SK-N-SH treated with all-trans-retinoic acid at 6 μM for 48 hours (cell line): ENCODE results near the gene ALOX12B.

Experiments
- ATAC-seq: fragments of 200-7000 bp; cut with Tn5 transposase; 3 replicates; pipeline ENCODE4 v1.9.1; 2020; ENCODE audit warnings: mild to moderate bottlenecking, moderate library complexity
- ARNTL ChIP-seq: fragments of 450-650 bp; formaldehyde crosslinking; IDR thresholded peaks from 2 replicates; pipeline ENCODE4 v1.5.0; 2020; ENCODE audit warnings: low read depth, mild to moderate bottlenecking, moderate library complexity, borderline replicate concordance
- BACH2 ChIP-seq: fragments of 250-450 bp; sonication (Bioruptor Pico); IDR thresholded peaks from 2 replicates; pipeline ENCODE4 v1.9.0; 2021; ENCODE audit warnings: mild to moderate bottlenecking, borderline replicate concordance
- CREB5 ChIP-seq: fragments of 250-450 bp; sonication (Bioruptor Pico); IDR thresholded peaks from 2 replicates; pipeline ENCODE4 v1.5.1; 2020; ENCODE audit warnings: low read depth, mild to moderate bottlenecking, moderate library complexity
- CSDC2 ChIP-seq: fragments of 250-450 bp; sonication (Bioruptor Pico); IDR thresholded peaks from 2 replicates; pipeline ENCODE4 v1.5.0; 2020; ENCODE audit warnings: mild to moderate bottlenecking, moderate library complexity
- CSRNP3 ChIP-seq: fragments of 250-450 bp; sonication (Bioruptor Pico); IDR thresholded peaks from 2 replicates; pipeline ENCODE4 v1.5.1; 2021; ENCODE audit warnings: mild to moderate bottlenecking, moderate library complexity
- ESRRG ChIP-seq: fragments of 250-450 bp; sonication (Bioruptor Pico); IDR thresholded peaks from 2 replicates; pipeline ENCODE4 v1.6.1; 2021; ENCODE audit warnings: mild to moderate bottlenecking
- GLIS3 ChIP-seq: fragments of 250-450 bp; sonication (Bioruptor Pico); IDR thresholded peaks from 2 replicates; pipeline ENCODE4 v1.5.0; 2020; ENCODE audit warnings: mild to moderate bottlenecking, moderate library complexity
- ISL1 ChIP-seq: fragments of 250-450 bp; sonication (Bioruptor Pico); IDR thresholded peaks from 2 replicates; pipeline ENCODE4 v2.1.2; 2022; ENCODE audit warnings: mild to moderate bottlenecking, moderate library complexity
- OSR1 ChIP-seq: fragments of 250-450 bp; sonication (Bioruptor Pico); IDR thresholded peaks from 2 replicates; pipeline ENCODE4 v1.8.0; 2022; ENCODE audit warnings: moderate library complexity, mild to moderate bottlenecking, inconsistent platforms
- PATZ1 ChIP-seq: fragments of 250-450 bp; sonication (Bioruptor Pico); IDR thresholded peaks from 2 replicates; pipeline ENCODE4 v1.8.0; 2020; ENCODE audit warnings: mild to moderate bottlenecking, moderate library complexity, borderline replicate concordance
- POU6F1 ChIP-seq: fragments of 250-450 bp; sonication (Bioruptor Pico); IDR thresholded peaks from 2 replicates; pipeline ENCODE4 v1.8.0; 2021; ENCODE audit warnings: low read depth, mild to moderate bottlenecking, moderate library complexity, borderline replicate concordance
- PPARA ChIP-seq: fragments of 250-450 bp; sonication (Bioruptor Pico); IDR thresholded peaks from 2 replicates; pipeline ENCODE4 v1.5.0; 2020; ENCODE audit warnings: mild to moderate bottlenecking, borderline replicate concordance
- SNAI2 ChIP-seq: fragments of 250-450 bp; sonication (Bioruptor Pico); IDR thresholded peaks from 2 replicates; pipeline ENCODE4 v1.5.0; 2020; ENCODE audit warnings: mild to moderate bottlenecking, moderate library complexity
- TCF4 ChIP-seq: fragments of 250-450 bp; sonication (Bioruptor Pico); IDR thresholded peaks from 2 replicates; pipeline ENCODE4 v1.8.0; 2021; ENCODE audit warnings: mild to moderate bottlenecking, moderate library complexity, borderline replicate concordance
- TOX ChIP-seq: fragments of 250-450 bp; sonication (Bioruptor Pico); IDR thresholded peaks from 2 replicates; pipeline ENCODE4 v1.8.0; 2021; ENCODE audit warnings: mild to moderate bottlenecking, moderate library complexity, borderline replicate concordance
- TSHZ2 ChIP-seq: fragments of 250-450 bp; sonication (Bioruptor Pico); IDR thresholded peaks from 2 replicates; pipeline ENCODE4 v1.5.0; 2020; ENCODE audit warnings: mild to moderate bottlenecking, moderate library complexity
- ZC3H10 ChIP-seq: fragments of 250-450 bp; sonication (Bioruptor Pico); IDR thresholded peaks from 2 replicates; pipeline ENCODE4 v1.5.1; 2021; ENCODE audit warnings: mild to moderate bottlenecking, moderate library complexity
- ZFP30 ChIP-seq: fragments of 450-650 bp; formaldehyde crosslinking; IDR thresholded peaks from 2 replicates; pipeline ENCODE4 v1.5.0; 2022; ENCODE audit warnings: mild to moderate bottlenecking, moderate library complexity
- ZNF565 ChIP-seq: fragments of 450-650 bp; formaldehyde crosslinking; conservative IDR thresholded peaks from 2 replicates; pipeline ENCODE4 v1.5.0; 2020; ENCODE audit warnings: low read depth, mild to moderate bottlenecking, moderate library complexity
- ZNF70 ChIP-seq: fragments of 450-650 bp; formaldehyde crosslinking; IDR thresholded peaks from 2 replicates; pipeline ENCODE4 v1.5.0; 2020; ENCODE audit warnings: mild to moderate bottlenecking, moderate library complexity
- ZNF8 ChIP-seq: fragments of 450-650 bp; formaldehyde crosslinking; IDR thresholded peaks from 2 replicates; pipeline ENCODE4 v1.5.0; 2020; ENCODE audit warnings: mild to moderate bottlenecking, moderate library complexity

Gene ALOX12B

GRCh38 chr17:8087952-8088230, 375 bp upstream of the ALOX12B start (continued):
- no peak for TF ChIP-seq OSR1 (CRISPR knock-in tag)
- TF ChIP-seq TCF4 (CRISPR knock-in tag): no peak
- TF ChIP-seq TOX (CRISPR knock-in tag): no peak
- no peak for TF ChIP-seq CSDC2 (CRISPR knock-in tag)
- TF ChIP-seq ARNTL (CRISPR knock-in tag): no peak
- no peak for TF ChIP-seq CREB5 (CRISPR knock-in tag)

- TF ChIP-seq ESRRG (CRISPR knock-in tag) (no peak), ZC3H10 (no peak), ZFP30 (CRISPR knock-in tag) (no peak), POU6F1 (CRISPR knock-in tag) (no peak), ZNF70 (CRISPR knock-in tag) (no peak), PATZ1 (CRISPR knock-in tag) (no peak), CSDC2 (CRISPR knock-in tag) (no peak), ZNF8 (no peak), ZNF565 (CRISPR knock-in tag) (no peak), CREB5 (CRISPR knock-in tag) (no peak), ISL1 (CRISPR knock-in tag) (no peak), TOX (CRISPR knock-in tag) (no peak), OSR1 (CRISPR knock-in tag) (no peak), SNAI2 (CRISPR knock-in tag) (no peak), TCF4 (CRISPR knock-in tag) (no peak), TSHZ2 (CRISPR knock-in tag) (no peak), PPARA (no peak), CSRNP3 (CRISPR knock-in tag) (no peak)
- TF ChIP-seq, all 23 proteins: peak for 0
Observed at GRCh38 chr17:8084250-8084649, 3.3 kb downstream of the ALOX12B start.

GRCh38 chr17:8082292-8082691, 5.2 kb downstream of the ALOX12B start:
- no peak for ATAC-seq
- TF ChIP-seq TSHZ2 (CRISPR knock-in tag): no peak
- TF ChIP-seq BACH2 (CRISPR knock-in tag): no peak
- TF ChIP-seq ZNF70 (CRISPR knock-in tag): no peak
- no peak for TF ChIP-seq ZC3H10
- no peak for TF ChIP-seq TOX (CRISPR knock-in tag)
- TF ChIP-seq GLIS3 (CRISPR knock-in tag): no peak
- TF ChIP-seq SNAI2 (CRISPR knock-in tag): no peak
- TF ChIP-seq ISL1 (CRISPR knock-in tag): no peak
- TF ChIP-seq PPARA: no peak
- no peak for TF ChIP-seq PATZ1 (CRISPR knock-in tag)

More at GRCh38 chr17:8084250-8084649, 3.3 kb downstream of the ALOX12B start:
- no peak for ATAC-seq
